ENCODE data around the gene NUCB1. TPM values are rescaled to one million over a fixed set of nuclear protein-coding genes. Genes with fewer than 3 reads are reported as not detected.
A peak's percentile ranks its signal among the peaks of the same experiment; 100 is the strongest.

The NUCB1 gene
- total RNA-seq = 42.3 TPM
- 119 TPM for polyA plus RNA-seq
- long read RNA-seq, donor 1, partial matches to known transcripts = 0 of 1 reads
- long read RNA-seq, donor 1, other reads (novel, unspliced or antisense) = 0 of 1 reads
- long read RNA-seq, donor 2, transcript NUCB1-201 (13 exons, 2,668 nt) = major isoform, 28 of 53 reads
- long read RNA-seq, donor 2, partial matches to known transcripts = 24 of 53 reads
- long read RNA-seq, donor 2, other reads (novel, unspliced or antisense) = 0 of 53 reads
- long read RNA-seq, donor 3, transcript NUCB1-201 (13 exons, 2,668 nt) = major isoform, 20 of 20 reads
- long read RNA-seq, donor 3, partial matches to known transcripts = 0 of 20 reads
- long read RNA-seq, donor 3, other reads (novel, unspliced or antisense) = 0 of 20 reads
- long read RNA-seq, donor 4, partial matches to known transcripts = 21 of 26 reads
- long read RNA-seq, donor 4, other reads (novel, unspliced or antisense) = 0 of 26 reads
- long read RNA-seq, donor 5, transcript NUCB1-201 (13 exons, 2,668 nt) = major isoform, 13 of 34 reads
- long read RNA-seq, donor 5, partial matches to known transcripts = 20 of 34 reads
- long read RNA-seq, donor 5, other reads (novel, unspliced or antisense) = 0 of 34 reads
- long read RNA-seq, donor 6, transcript NUCB1-201 (13 exons, 2,668 nt) = major isoform, 19 of 26 reads
- long read RNA-seq, donor 6, partial matches to known transcripts = 7 of 26 reads
- long read RNA-seq, donor 6, other reads (novel, unspliced or antisense) = 0 of 26 reads
- long read RNA-seq, donor 7, partial matches to known transcripts = 0 of 2 reads
- long read RNA-seq, donor 7, other reads (novel, unspliced or antisense) = 0 of 2 reads
- long read RNA-seq, donor 8, partial matches to known transcripts = 8 of 10 reads
- long read RNA-seq, donor 8, other reads (novel, unspliced or antisense) = 0 of 10 reads
- long read RNA-seq, donor 9 = 0 reads
- long read RNA-seq, donor 10, partial matches to known transcripts = 0 of 2 reads
- long read RNA-seq, donor 10, other reads (novel, unspliced or antisense) = 0 of 2 reads

DNA sequence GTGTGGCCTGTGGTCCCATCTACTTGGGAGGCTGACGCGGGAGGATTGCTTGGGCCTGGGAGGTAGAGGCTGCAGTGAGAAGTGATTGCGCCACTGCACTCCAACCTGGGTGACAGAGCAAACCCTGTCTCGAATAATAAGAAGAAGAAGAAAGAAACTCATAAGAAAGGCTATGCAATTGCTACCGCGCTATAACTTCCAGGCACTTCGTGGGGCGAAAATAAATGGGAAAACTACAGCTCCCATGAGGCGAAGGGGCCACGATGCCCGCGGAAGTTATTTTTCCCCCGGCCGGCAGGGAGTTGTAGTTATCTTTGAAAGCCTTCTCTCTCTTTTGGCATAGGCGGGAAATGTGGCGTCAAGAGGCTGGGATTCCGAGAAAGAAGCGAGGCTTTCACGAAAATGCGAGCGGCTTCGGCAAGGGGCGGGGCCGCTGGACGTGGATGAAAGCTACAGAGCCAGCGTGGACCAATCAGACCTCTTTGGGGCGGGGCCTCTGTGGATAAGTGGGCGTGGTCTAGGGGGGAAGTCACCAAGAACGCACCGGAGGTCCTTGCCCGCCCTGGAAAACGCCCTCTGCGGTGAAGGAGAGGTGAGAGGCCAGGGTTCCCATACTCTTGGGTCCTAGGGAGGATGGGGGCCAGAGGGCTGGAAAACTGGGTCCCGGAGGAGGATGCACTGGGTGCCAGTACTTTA lies at the start of gene NUCB1:
Gene NUCB1, plus strand, starts transcription at position 532 of the 696 bp plus-strand sequence. CDS start 485 bp downstream, outside the sequence.
- peak within 1 kb of the TSS; percentile 88 to 91 for H3K27ac ChIP-seq (ENCODE audit: low read depth in 1 of 2, low read length in 1 of 2)
- WGBS = 9% methylated on average over 34 of the region's 34 CpGs
- H3K9me3 ChIP-seq (ENCODE audit: control insufficient read depth in 2 of 2, insufficient read depth in 1 of 2, low read length in 1 of 2) = no peaks in the 10 kb centered on the region
- H3K36me3 ChIP-seq (ENCODE audit: control insufficient read depth in 2 of 2, insufficient read depth in 2 of 2, low read length in 1 of 2) = peaks cover 3 to 9% of the 10 kb centered on the region in 2 donors
- peak within 1 kb of the TSS; percentile 61 to 98 for H3K4me3 ChIP-seq (ENCODE audit: low read length in 2 of 2)
- peak; percentile 92 to 99 (median 96) for DNase-seq (ENCODE audit: low read depth in 6 of 9, low spot score in 9 of 9)
- peaks cover 6 to 29% of the 10 kb centered on the region in 2 donors for H3K4me1 ChIP-seq (ENCODE audit: control insufficient read depth in 2 of 2, insufficient read depth in 2 of 2, low read length in 2 of 2)
- H3K27me3 ChIP-seq (ENCODE audit: control insufficient read depth in 2 of 2, insufficient read depth in 1 of 2, low read length in 1 of 2) = peaks cover 13 to 28% of the 10 kb centered on the region in 2 donors

DNA sequence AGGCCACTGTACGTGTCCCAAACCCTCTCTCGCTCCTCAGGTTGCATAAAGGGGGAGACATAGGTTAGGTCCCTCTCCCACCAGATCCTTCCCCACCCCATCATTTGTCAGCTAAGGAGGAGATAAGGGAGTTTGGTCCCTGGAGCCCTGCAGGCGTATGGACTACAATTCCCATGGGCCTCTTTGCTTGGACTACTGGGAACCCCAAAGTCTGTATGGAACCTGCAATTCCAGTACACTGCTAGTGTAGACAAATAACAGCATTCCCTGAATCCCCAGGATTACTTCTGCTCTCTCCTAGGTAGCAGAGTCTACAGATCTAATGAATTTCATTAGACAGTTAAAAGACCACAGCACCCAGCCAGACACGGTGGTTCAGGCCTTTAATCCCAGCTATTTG lies 47.8 kb upstream of the NUCB1 start:
- WGBS = 98% methylated on average over 4 of the region's 4 CpGs
- no peak for DNase-seq (ENCODE audit: low read depth in 6 of 9, low spot score in 9 of 9)
- H3K27ac ChIP-seq (ENCODE audit: low read depth in 1 of 2, low read length in 1 of 2) = no peak overlapping the region
- no peaks in the 10 kb centered on the region for H3K9me3 ChIP-seq (ENCODE audit: control insufficient read depth in 2 of 2, insufficient read depth in 1 of 2, low read length in 1 of 2)
- H3K4me3 ChIP-seq (ENCODE audit: low read length in 2 of 2) = no peak overlapping the region
- H3K36me3 ChIP-seq (ENCODE audit: control insufficient read depth in 2 of 2, insufficient read depth in 2 of 2, low read length in 1 of 2) = no peaks in the 10 kb centered on the region
- no peaks in the 10 kb centered on the region for H3K4me1 ChIP-seq (ENCODE audit: control insufficient read depth in 2 of 2, insufficient read depth in 2 of 2, low read length in 2 of 2)
- H3K27me3 ChIP-seq (ENCODE audit: control insufficient read depth in 2 of 2, insufficient read depth in 1 of 2, low read length in 1 of 2) = no peaks in the 10 kb centered on the region

DNA sequence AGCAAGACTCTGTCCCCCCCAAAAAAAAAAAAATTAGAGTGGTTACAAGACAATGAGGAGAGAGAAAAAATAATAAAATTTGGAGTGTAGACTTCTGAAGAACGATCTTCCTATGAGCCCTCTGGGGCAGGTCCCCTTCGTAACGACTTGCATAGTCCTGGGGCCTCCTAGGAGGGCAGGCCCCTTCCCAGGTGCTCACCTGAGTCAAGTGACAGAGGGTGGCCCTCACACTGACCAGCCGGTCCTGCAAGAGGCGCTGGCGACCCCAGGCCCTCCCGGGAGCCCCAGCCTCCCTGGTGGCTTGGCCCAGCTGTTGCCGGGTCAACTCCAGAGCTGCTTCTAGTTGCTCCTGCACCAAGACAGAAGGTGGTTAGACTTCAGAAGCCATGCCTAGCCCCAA lies 46.6 kb upstream of the NUCB1 start:
- no peak for DNase-seq (ENCODE audit: low read depth in 6 of 9, low spot score in 9 of 9)
- Histone ChIP-seq H3K27ac (ENCODE audit: low read depth in 1 of 2, low read length in 1 of 2) (no peak overlapping the region), H3K4me1 (ENCODE audit: control insufficient read depth in 2 of 2, insufficient read depth in 2 of 2, low read length in 2 of 2) (peaks cover 0 to 1% of the 10 kb centered on the region in 2 donors), H3K27me3 (ENCODE audit: control insufficient read depth in 2 of 2, insufficient read depth in 1 of 2, low read length in 1 of 2) (no peaks in the 10 kb centered on the region), H3K4me3 (ENCODE audit: low read length in 2 of 2) (no peak overlapping the region), H3K36me3 (ENCODE audit: control insufficient read depth in 2 of 2, insufficient read depth in 2 of 2, low read length in 1 of 2) (no peaks in the 10 kb centered on the region), H3K9me3 (ENCODE audit: control insufficient read depth in 2 of 2, insufficient read depth in 1 of 2, low read length in 1 of 2) (no peaks in the 10 kb centered on the region)
- 97% methylated on average over 8 of the region's 8 CpGs for WGBS

DNA sequence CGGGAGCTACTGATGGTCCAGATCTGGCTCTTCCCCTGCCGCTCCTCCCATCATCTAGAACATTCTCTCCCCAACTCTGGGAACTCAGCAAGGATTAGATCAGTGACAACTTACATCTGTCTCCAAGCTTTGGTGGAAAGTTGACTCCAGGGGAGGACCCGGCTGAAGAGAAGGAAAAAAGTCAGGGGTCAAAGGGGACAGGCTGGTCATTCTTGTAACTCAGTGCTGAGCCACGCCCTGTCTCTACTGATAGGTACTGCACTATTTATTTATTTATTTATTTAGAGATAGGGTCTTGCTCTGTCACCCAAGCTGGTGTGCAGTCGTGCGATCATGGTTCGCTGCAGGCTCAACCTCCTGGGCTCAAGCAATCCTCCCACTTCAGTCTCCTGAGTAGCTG lies 46.0 kb upstream of the NUCB1 start:
- Histone ChIP-seq H3K9me3 (ENCODE audit: control insufficient read depth in 2 of 2, insufficient read depth in 1 of 2, low read length in 1 of 2) (no peaks in the 10 kb centered on the region), H3K4me3 (ENCODE audit: low read length in 2 of 2) (no peak overlapping the region), H3K27ac (ENCODE audit: low read depth in 1 of 2, low read length in 1 of 2) (no peak overlapping the region), H3K27me3 (ENCODE audit: control insufficient read depth in 2 of 2, insufficient read depth in 1 of 2, low read length in 1 of 2) (no peaks in the 10 kb centered on the region), H3K4me1 (ENCODE audit: control insufficient read depth in 2 of 2, insufficient read depth in 2 of 2, low read length in 2 of 2) (peaks cover 5% of the 10 kb centered on the region in 2 donors), H3K36me3 (ENCODE audit: control insufficient read depth in 2 of 2, insufficient read depth in 2 of 2, low read length in 1 of 2) (no peaks in the 10 kb centered on the region)
- DNase-seq (ENCODE audit: low read depth in 6 of 9, low spot score in 9 of 9) = no peak
- 96% methylated on average over 7 of the region's 7 CpGs for WGBS

DNA sequence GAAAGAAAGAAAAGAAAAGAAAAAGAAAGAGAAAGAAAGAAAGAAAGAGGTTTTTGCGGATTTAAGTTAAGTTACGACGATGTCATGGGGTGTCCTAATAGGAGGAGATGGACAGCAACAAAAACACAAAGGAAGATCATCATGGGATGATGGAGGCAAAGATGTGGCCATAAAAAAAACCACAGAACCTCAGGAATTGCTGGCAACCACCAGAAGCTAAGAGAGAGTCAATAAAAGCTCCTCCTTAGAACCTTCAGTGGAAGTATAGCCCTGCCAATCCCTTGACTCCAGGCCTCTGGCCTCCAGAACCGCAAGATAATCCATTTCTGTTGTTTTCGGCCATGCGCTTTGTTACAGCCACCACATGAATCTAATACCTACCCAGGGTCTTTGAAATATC lies 43.2 kb upstream of the NUCB1 start:
- no peak for DNase-seq (ENCODE audit: low read depth in 6 of 9, low spot score in 9 of 9)
- Histone ChIP-seq H3K27ac (ENCODE audit: low read depth in 1 of 2, low read length in 1 of 2) (no peak overlapping the region), H3K36me3 (ENCODE audit: control insufficient read depth in 2 of 2, insufficient read depth in 2 of 2, low read length in 1 of 2) (no peaks in the 10 kb centered on the region), H3K4me3 (ENCODE audit: low read length in 2 of 2) (no peak overlapping the region), H3K9me3 (ENCODE audit: control insufficient read depth in 2 of 2, insufficient read depth in 1 of 2, low read length in 1 of 2) (no peaks in the 10 kb centered on the region), H3K4me1 (ENCODE audit: control insufficient read depth in 2 of 2, insufficient read depth in 2 of 2, low read length in 2 of 2) (peaks cover 5 to 12% of the 10 kb centered on the region in 2 donors), H3K27me3 (ENCODE audit: control insufficient read depth in 2 of 2, insufficient read depth in 1 of 2, low read length in 1 of 2) (peaks cover 0 to 11% of the 10 kb centered on the region in 2 donors)
- 98% methylated on average over 6 of the region's 6 CpGs for WGBS

DNA sequence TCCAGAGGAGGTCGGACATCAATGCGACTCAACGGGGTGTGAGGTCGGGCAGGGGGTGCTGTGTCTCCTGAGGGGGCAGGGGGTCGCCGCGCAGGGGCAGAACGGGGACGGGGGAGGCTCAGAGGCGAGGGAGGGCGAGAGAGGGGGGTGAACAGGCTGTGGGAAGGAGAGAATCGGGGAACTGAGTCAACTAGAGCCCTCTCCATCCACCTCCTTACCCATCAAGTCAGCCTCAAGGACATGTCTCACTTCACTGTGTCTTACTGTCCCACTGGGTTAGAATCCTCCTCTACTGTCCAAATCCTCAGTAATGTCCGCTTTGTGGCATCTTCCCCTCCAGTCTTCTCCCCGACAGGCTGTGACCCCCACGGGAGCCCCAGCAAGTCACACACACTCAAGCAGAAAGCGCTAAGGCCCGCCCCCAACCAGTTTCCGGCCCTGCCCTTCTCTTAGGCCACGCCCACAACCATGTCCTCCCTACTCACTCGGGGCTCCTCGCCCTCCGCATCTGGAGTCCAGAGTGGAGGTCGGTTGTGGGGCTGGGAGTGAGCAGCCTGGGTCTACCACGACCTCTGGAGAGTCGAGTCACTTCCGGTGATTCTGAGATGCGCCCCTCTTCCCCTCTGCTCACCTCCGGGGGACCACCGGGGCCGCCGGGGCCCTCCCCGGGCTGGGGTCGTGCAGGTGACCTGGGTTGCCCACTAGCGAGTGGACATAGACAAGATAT lies 41.0 kb upstream of the NUCB1 start:
- Histone ChIP-seq H3K27ac (ENCODE audit: low read depth in 1 of 2, low read length in 1 of 2) (no peak overlapping the region), H3K4me3 (ENCODE audit: low read length in 2 of 2) (peak overlapping the region; percentile 56 to 57), H3K4me1 (ENCODE audit: control insufficient read depth in 2 of 2, insufficient read depth in 2 of 2, low read length in 2 of 2) (peaks cover 5 to 12% of the 10 kb centered on the region in 2 donors), H3K27me3 (ENCODE audit: control insufficient read depth in 2 of 2, insufficient read depth in 1 of 2, low read length in 1 of 2) (peaks cover 0 to 11% of the 10 kb centered on the region in 2 donors), H3K9me3 (ENCODE audit: control insufficient read depth in 2 of 2, insufficient read depth in 1 of 2, low read length in 1 of 2) (no peaks in the 10 kb centered on the region), H3K36me3 (ENCODE audit: control insufficient read depth in 2 of 2, insufficient read depth in 2 of 2, low read length in 1 of 2) (no peaks in the 10 kb centered on the region)
- WGBS = 28% methylated on average over 34 of the region's 34 CpGs
- DNase-seq (ENCODE audit: low read depth in 6 of 9, low spot score in 9 of 9) = peak in 7 of 9 donors; percentile 54 to 88 (median 80)

DNA sequence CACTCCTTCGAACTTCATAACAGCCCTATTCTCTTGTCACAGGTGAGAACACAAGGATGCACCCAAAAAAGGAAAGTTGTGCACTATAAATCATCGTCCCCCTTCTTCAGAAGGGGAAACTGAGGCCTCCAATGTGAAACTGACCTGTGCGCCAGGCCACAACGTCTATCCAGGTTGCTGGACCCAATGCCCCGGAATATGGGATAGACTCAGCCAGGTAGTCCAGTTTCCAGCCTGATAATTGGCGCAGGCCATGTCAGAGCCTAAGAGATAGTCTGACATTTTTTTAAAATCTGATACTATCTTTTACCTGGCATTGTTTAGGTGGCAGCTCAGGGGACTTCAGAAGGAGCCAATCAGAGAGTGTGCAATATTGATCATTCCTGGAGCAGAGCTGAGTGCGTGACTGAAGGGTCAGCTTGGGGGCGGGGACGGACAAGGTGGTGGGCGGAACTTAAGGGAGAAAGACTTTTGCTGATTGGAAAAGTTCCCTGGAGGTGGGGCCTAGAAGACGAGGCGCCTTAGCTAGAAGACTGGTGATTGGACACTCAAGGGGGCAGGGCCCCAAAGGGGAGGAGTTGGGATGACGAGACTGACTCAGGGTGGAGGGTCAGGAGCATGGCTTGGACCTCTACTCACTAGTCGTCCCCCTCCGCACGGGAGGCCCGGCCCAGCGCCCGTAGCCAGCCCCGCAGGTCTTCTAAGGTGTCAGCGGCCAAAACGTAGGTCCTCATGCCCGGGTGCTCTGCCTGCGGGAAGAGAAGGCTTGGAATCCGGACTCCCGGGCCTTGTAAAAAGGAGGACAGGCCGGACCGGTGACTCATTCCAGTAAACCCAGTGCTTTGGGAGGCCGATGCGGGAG lies 40.2 kb upstream of the NUCB1 start:
- Histone ChIP-seq H3K36me3 (ENCODE audit: control insufficient read depth in 2 of 2, insufficient read depth in 2 of 2, low read length in 1 of 2) (no peaks in the 10 kb centered on the region), H3K9me3 (ENCODE audit: control insufficient read depth in 2 of 2, insufficient read depth in 1 of 2, low read length in 1 of 2) (no peaks in the 10 kb centered on the region), H3K4me3 (ENCODE audit: low read length in 2 of 2) (peak overlapping the region; percentile 56 to 57), H3K27ac (ENCODE audit: low read depth in 1 of 2, low read length in 1 of 2) (no peak overlapping the region), H3K4me1 (ENCODE audit: control insufficient read depth in 2 of 2, insufficient read depth in 2 of 2, low read length in 2 of 2) (peaks cover 5 to 12% of the 10 kb centered on the region in 2 donors), H3K27me3 (ENCODE audit: control insufficient read depth in 2 of 2, insufficient read depth in 1 of 2, low read length in 1 of 2) (peaks cover 0 to 11% of the 10 kb centered on the region in 2 donors)
- no peak for DNase-seq (ENCODE audit: low read depth in 6 of 9, low spot score in 9 of 9)
- WGBS = 77% methylated on average over 30 of the region's 30 CpGs
